Measurements from ENCODE around the gene YPEL3. TPM values are rescaled to one million over a fixed set of nuclear protein-coding genes. Genes with fewer than 3 reads are reported as not detected.

YPEL3 gene
- total RNA-seq, 1 experiment from 2014 or later, result 52.7 TPM

DNA sequence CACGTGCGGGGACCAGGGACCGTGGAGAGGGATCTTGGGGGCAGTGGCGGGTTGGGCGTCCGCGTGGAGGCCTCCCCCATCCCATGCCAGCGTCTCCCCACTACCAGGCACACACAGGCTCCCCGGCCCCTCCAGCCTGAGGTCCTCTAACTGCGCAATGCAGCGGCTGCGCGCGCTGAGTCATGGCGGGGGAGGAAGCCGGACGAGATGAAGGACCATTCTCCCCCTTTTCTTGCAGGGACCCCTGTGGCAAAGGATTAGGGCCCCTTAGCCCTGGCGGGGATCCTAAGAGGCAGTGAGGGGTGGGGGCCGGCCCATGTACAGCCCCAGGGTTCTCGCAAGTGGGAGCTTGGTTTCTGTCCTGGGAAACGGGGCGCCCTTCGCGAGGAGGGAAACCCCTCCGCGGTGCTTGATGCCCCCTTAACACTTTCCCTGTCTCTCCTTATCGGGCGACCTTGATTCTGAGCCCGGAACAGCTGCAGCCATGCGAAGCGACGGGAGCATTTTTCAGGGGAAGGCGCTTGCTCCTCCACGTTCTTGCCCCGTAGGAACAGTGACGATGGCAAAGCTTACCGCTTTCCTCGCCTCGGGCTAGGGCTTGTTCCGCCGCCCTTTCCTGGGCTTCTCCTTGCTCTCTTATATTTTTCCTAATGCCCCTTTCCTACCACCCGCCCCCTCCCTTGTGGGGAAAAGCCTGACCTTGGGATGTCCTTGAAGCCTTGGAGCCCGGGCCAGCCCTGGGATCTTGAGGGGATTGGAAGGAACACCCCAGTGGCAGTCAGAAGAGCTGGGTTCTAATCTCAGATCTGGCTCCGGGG, 29.9 kb downstream of the YPEL3 start (continued):
- peak; percentile 75; the same call in 1 of the 2 replicates for TF ChIP-seq RELA (CRISPR knock-in tag; IDR thresholded peaks at IDR 0.05; ENCODE audit: borderline replicate concordance)
- TF ChIP-seq, protein P1, sequence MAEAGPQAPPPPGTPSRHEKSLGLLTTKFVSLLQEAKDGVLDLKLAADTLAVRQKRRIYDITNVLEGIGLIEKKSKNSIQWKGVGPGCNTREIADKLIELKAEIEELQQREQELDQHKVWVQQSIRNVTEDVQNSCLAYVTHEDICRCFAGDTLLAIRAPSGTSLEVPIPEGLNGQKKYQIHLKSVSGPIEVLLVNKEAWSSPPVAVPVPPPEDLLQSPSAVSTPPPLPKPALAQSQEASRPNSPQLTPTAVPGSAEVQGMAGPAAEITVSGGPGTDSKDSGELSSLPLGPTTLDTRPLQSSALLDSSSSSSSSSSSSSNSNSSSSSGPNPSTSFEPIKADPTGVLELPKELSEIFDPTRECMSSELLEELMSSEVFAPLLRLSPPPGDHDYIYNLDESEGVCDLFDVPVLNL (CRISPR knock-in tag; IDR thresholded peaks at IDR 0.05; ENCODE audit: borderline replicate concordance, low read depth), result no peak
- TF ChIP-seq GRHL2 (CRISPR knock-in tag; IDR thresholded peaks at IDR 0.05; ENCODE audit: insufficient replicate concordance, severe bottlenecking), result no peak
- no peak; the same call in 1 of the 2 replicates for TF ChIP-seq TEAD1 (CRISPR knock-in tag; IDR thresholded peaks at IDR 0.05)
- TF ChIP-seq, protein P2, sequence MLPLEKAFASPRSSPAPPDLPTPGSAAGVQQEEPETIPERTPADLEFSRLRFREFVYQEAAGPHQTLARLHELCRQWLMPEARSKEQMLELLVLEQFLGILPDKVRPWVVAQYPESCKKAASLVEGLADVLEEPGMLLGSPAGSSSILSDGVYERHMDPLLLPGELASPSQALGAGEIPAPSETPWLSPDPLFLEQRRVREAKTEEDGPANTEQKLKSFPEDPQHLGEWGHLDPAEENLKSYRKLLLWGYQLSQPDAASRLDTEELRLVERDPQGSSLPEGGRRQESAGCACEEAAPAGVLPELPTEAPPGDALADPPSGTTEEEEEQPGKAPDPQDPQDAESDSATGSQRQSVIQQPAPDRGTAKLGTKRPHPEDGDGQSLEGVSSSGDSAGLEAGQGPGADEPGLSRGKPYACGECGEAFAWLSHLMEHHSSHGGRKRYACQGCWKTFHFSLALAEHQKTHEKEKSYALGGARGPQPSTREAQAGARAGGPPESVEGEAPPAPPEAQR (CRISPR knock-in tag; IDR thresholded peaks at IDR 0.05), result no peak
- no peak; the same call in 1 of the 2 replicates for TF ChIP-seq FOXP1 (CRISPR knock-in tag; IDR thresholded peaks at IDR 0.05; ENCODE audit: borderline replicate concordance)
- TF ChIP-seq, protein P3, sequence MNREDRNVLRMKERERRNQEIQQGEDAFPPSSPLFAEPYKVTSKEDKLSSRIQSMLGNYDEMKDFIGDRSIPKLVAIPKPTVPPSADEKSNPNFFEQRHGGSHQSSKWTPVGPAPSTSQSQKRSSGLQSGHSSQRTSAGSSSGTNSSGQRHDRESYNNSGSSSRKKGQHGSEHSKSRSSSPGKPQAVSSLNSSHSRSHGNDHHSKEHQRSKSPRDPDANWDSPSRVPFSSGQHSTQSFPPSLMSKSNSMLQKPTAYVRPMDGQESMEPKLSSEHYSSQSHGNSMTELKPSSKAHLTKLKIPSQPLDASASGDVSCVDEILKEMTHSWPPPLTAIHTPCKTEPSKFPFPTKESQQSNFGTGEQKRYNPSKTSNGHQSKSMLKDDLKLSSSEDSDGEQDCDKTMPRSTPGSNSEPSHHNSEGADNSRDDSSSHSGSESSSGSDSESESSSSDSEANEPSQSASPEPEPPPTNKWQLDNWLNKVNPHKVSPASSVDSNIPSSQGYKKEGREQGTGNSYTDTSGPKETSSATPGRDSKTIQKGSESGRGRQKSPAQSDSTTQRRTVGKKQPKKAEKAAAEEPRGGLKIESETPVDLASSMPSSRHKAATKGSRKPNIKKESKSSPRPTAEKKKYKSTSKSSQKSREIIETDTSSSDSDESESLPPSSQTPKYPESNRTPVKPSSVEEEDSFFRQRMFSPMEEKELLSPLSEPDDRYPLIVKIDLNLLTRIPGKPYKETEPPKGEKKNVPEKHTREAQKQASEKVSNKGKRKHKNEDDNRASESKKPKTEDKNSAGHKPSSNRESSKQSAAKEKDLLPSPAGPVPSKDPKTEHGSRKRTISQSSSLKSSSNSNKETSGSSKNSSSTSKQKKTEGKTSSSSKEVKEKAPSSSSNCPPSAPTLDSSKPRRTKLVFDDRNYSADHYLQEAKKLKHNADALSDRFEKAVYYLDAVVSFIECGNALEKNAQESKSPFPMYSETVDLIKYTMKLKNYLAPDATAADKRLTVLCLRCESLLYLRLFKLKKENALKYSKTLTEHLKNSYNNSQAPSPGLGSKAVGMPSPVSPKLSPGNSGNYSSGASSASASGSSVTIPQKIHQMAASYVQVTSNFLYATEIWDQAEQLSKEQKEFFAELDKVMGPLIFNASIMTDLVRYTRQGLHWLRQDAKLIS (CRISPR knock-in tag; IDR thresholded peaks at IDR 0.05; ENCODE audit: borderline replicate concordance), result no peak
- TF ChIP-seq STAT6 (CRISPR knock-in tag; conservative IDR thresholded peaks at IDR 0.05; ENCODE audit: low read depth), result no peak
- TF ChIP-seq NR1H2 (CRISPR knock-in tag; IDR thresholded peaks at IDR 0.05), result 0 out of 2 replicates have a peak, but pooled peaks have one; percentile 53
- TF ChIP-seq ESRRA (CRISPR knock-in tag; IDR thresholded peaks at IDR 0.05; ENCODE audit: borderline replicate concordance), result peak; percentile 52; the same call in 1 of the 2 replicates
- no peak for TF ChIP-seq TCF7 (CRISPR knock-in tag; IDR thresholded peaks at IDR 0.05; ENCODE audit: low read depth)
- TF ChIP-seq, protein P4, sequence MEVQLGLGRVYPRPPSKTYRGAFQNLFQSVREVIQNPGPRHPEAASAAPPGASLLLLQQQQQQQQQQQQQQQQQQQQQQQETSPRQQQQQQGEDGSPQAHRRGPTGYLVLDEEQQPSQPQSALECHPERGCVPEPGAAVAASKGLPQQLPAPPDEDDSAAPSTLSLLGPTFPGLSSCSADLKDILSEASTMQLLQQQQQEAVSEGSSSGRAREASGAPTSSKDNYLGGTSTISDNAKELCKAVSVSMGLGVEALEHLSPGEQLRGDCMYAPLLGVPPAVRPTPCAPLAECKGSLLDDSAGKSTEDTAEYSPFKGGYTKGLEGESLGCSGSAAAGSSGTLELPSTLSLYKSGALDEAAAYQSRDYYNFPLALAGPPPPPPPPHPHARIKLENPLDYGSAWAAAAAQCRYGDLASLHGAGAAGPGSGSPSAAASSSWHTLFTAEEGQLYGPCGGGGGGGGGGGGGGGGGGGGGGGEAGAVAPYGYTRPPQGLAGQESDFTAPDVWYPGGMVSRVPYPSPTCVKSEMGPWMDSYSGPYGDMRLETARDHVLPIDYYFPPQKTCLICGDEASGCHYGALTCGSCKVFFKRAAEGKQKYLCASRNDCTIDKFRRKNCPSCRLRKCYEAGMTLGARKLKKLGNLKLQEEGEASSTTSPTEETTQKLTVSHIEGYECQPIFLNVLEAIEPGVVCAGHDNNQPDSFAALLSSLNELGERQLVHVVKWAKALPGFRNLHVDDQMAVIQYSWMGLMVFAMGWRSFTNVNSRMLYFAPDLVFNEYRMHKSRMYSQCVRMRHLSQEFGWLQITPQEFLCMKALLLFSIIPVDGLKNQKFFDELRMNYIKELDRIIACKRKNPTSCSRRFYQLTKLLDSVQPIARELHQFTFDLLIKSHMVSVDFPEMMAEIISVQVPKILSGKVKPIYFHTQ (CRISPR knock-in tag; IDR thresholded peaks at IDR 0.05), result no peak
- TF ChIP-seq, protein P5, sequence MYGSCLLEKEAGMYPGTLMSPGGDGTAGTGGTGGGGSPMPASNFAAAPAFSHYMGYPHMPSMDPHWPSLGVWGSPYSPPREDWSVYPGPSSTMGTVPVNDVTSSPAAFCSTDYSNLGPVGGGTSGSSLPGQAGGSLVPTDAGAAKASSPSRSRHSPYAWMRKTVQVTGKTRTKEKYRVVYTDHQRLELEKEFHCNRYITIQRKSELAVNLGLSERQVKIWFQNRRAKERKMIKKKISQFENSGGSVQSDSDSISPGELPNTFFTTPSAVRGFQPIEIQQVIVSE (CRISPR knock-in tag; IDR thresholded peaks at IDR 0.05; ENCODE audit: borderline replicate concordance), result no peak
- no peak for TF ChIP-seq SP1 (CRISPR knock-in tag; conservative IDR thresholded peaks at IDR 0.05)
- no peak for TF ChIP-seq OVOL2 (CRISPR knock-in tag; IDR thresholded peaks at IDR 0.05; ENCODE audit: borderline replicate concordance)
- TF ChIP-seq ATF1 (CRISPR knock-in tag; IDR thresholded peaks at IDR 0.05), result no peak
- no peak for TF ChIP-seq HMGXB4 (CRISPR knock-in tag; IDR thresholded peaks at IDR 0.05)
- TF ChIP-seq, protein P6, sequence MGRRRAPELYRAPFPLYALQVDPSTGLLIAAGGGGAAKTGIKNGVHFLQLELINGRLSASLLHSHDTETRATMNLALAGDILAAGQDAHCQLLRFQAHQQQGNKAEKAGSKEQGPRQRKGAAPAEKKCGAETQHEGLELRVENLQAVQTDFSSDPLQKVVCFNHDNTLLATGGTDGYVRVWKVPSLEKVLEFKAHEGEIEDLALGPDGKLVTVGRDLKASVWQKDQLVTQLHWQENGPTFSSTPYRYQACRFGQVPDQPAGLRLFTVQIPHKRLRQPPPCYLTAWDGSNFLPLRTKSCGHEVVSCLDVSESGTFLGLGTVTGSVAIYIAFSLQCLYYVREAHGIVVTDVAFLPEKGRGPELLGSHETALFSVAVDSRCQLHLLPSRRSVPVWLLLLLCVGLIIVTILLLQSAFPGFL (CRISPR knock-in tag; IDR thresholded peaks at IDR 0.05; ENCODE audit: borderline replicate concordance), result 0 out of 2 replicates have a peak, but pooled peaks have one; percentile 73
- no peak for TF ChIP-seq RORB (CRISPR knock-in tag; IDR thresholded peaks at IDR 0.05)

Measured in WTC11 (cell line).